HFFc6 (cell line): Measurements from ENCODE around the gene RASEF. TPM values are rescaled to one million over a fixed set of nuclear protein-coding genes. Genes with fewer than 3 reads are reported as not detected.
A peak's percentile ranks its signal among the peaks of the same experiment; 100 is the strongest.

Experiments used
- DNase-seq: peaks from one replicate; pipeline ENCODE4 v3.0.0-alpha.2; 2018
- H3K27ac Mint-ChIP-seq: 2 replicates; pipeline ENCODE4 v1.8.0; 2020; ENCODE audit warnings: mild to moderate bottlenecking, mixed read lengths
- H3K27me3 Mint-ChIP-seq: 2 replicates; pipeline ENCODE4 v1.8.0; 2021; ENCODE audit warnings: mild to moderate bottlenecking, moderate library complexity, mixed read lengths; ENCODE audit not compliant: insufficient read depth
- H3K36me3 Mint-ChIP-seq: 2 replicates; pipeline ENCODE4 v1.8.0; 2021; ENCODE audit warnings: low read depth, mixed read lengths
- H3K4me1 Mint-ChIP-seq: 2 replicates; pipeline ENCODE4 v1.8.0; 2020; ENCODE audit warnings: low read depth, mixed read lengths
- H3K4me3 Mint-ChIP-seq: 2 replicates; pipeline ENCODE4 v1.8.0; 2020; ENCODE audit warnings: mild to moderate bottlenecking, moderate library complexity, mixed read lengths
- H3K9me3 Mint-ChIP-seq: 2 replicates; pipeline ENCODE4 v1.8.0; 2020; ENCODE audit warnings: mild to moderate bottlenecking, mixed read lengths
- long read RNA-seq: library from polyadenylated mRNA; unstranded; transcript quantifications from one replicate; pipeline ENCODE4 v2.0.0, GENCODE V29; 2019
- total RNA-seq, 6 experiments: library from RNA; stranded (reverse); fragmentation: NEBNext Ultra II Directional; extraction: Animal tissue kit (Norgen Biotek cat#: 25700); gene quantifications; 2 replicates in 1 of 6; 3 replicates in 5 of 6; pipeline ENCODE4 v1.2.3, GENCODE V29; 2021
- TF ChIP-seq, protein P1 (sequence below): fragments of 200-600 bp; sonication (generic); IDR thresholded peaks from 2 replicates; pipeline ENCODE4 v1.5.0; 2021; ENCODE audit warnings: antibody characterized with exemption, mild to moderate bottlenecking

Gene RASEF
- under 1 TPM in 3 of 6 experiments, not detected in 3; 0.05 to 0.10 (median 0.08) TPM for total RNA-seq
- long read RNA-seq: 0 reads

DNA sequence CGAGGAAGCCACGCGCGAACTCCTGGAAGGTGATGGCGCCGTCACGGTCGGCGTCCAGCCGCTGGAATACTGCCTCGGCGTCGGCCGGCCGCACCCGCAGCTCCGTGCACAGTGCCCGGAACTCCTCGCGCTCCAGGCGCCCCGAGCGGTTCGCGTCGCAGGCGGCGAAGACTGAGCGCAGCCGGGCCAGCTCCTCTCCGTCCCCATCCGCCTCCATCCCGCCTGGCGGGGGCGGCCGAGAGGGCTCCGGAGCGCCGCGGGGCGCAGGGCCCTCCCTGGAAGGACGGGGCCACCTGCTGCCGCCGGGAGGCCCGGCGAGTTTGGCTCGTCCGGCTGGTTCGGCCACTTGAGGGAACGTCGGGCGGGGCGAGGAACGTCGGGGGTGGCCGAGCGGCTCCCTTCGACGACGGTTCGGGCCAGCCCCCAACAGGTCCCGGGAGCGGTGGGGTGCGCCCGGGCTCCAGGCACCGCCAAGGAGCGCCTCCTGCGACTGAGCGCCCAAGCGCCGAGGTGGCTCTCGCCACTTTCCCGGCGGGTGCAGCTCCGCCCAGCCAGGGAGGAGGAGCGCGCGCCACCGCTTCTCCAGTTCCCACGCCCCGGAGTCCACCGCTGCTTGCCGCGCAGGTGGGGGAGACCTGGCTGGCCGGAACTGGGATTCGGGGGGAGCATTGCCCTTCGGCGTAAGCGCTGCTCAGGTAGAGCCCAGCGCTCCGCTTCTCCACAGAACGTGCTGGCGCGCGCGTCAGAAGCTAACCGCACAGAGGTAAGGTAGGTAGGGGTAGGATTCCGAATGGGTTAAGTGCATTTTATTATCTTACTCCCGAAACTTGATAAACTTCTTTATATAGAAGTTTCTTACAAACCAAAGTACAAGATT lies at the start of gene RASEF:
TSS of gene RASEF (minus strand) at position 492 of the 877 bp plus-strand sequence. CDS start at position 217, 275 bp downstream.
- peaks cover 40% of the 10 kb centered on the region for H3K4me1 Mint-ChIP-seq
- TF ChIP-seq, protein P1, sequence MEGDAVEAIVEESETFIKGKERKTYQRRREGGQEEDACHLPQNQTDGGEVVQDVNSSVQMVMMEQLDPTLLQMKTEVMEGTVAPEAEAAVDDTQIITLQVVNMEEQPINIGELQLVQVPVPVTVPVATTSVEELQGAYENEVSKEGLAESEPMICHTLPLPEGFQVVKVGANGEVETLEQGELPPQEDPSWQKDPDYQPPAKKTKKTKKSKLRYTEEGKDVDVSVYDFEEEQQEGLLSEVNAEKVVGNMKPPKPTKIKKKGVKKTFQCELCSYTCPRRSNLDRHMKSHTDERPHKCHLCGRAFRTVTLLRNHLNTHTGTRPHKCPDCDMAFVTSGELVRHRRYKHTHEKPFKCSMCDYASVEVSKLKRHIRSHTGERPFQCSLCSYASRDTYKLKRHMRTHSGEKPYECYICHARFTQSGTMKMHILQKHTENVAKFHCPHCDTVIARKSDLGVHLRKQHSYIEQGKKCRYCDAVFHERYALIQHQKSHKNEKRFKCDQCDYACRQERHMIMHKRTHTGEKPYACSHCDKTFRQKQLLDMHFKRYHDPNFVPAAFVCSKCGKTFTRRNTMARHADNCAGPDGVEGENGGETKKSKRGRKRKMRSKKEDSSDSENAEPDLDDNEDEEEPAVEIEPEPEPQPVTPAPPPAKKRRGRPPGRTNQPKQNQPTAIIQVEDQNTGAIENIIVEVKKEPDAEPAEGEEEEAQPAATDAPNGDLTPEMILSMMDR: peak; percentile 42; the same call in 1 of the 2 replicates
- H3K27me3 Mint-ChIP-seq: peaks cover 20% of the 10 kb centered on the region
- H3K27ac Mint-ChIP-seq: no peak within 1 kb of the TSS
- no peaks in the 10 kb centered on the region for H3K36me3 Mint-ChIP-seq
- peak within 1 kb of the TSS; percentile 83 for H3K4me3 Mint-ChIP-seq
- H3K9me3 Mint-ChIP-seq: no peaks in the 10 kb centered on the region
- DNase-seq: no peak

DNA sequence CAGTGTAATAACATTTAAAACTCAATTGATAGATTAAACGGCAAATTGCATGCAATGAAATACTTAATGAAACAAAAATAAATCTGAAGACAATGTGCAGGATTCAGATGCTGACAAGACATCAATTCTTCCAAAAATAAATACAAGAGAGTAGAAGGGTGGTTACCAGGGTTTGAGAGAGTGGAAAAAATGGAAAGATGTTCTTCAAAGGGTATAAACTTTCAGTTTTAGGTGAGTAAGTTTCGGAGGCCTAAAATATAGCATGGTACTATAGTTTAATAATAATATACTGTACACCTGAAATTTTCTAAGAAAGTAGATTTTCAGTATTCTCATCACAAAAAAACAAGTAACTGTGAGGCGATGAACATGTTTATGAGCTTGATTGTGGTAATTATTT lies 48.2 kb upstream of the RASEF start:
- Mint-ChIP-seq H3K27me3 (no peaks in the 10 kb centered on the region; the same call in 1 of the 2 replicates), H3K36me3 (no peaks in the 10 kb centered on the region; the same call in 1 of the 2 replicates), H3K27ac (no peak overlapping the region), H3K4me1 (no peaks in the 10 kb centered on the region), H3K4me3 (no peak overlapping the region), H3K9me3 (peaks cover 13% of the 10 kb centered on the region)
- DNase-seq: no peak
- TF ChIP-seq, protein P1: no peak

DNA sequence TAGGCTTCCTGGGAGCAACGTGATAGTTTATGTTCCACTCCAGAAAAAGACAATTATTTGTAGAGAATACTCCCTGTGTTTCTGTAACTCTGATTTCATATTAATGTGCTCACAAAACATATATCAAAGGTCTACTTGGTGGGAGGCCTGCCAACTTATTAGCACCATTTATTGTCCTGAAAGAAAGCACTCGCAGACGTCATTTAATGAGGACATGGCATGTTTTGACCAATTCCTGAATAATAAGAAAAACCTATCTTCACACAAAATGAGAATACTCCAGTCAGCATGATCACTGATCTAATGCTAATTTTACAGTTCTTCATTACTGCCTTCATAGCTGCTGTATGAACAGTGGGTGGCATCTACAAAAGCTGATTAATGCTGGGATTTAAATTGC lies 46.4 kb upstream of the RASEF start:
- H3K27ac Mint-ChIP-seq: no peak overlapping the region
- H3K4me1 Mint-ChIP-seq: no peaks in the 10 kb centered on the region
- TF ChIP-seq, protein P1: no peak
- H3K4me3 Mint-ChIP-seq: no peak overlapping the region
- no peaks in the 10 kb centered on the region for H3K27me3 Mint-ChIP-seq
- H3K9me3 Mint-ChIP-seq: peaks cover 12% of the 10 kb centered on the region
- no peaks in the 10 kb centered on the region; the same call in 1 of the 2 replicates for H3K36me3 Mint-ChIP-seq
- DNase-seq: no peak

DNA sequence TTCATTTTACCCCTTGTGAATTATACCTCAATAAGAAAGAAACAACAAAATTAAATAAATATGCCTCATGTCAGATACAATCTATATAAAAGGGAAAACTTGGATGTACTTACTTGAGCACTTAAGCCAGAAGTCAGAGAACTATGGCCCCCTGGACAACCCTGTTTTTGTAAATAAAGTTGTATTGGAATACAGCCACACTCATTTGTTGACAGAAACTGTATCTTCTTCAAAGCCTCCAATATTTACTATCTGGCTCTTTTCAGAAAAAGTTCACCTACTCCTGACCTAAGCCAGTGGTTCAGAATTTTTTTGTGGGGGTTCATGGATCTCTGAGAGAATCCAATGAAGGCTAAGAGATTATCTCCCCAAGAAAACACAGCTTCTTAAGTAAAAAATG lies 45.3 kb upstream of the RASEF start:
- no peak for DNase-seq
- no peak overlapping the region for H3K27ac Mint-ChIP-seq

DNA sequence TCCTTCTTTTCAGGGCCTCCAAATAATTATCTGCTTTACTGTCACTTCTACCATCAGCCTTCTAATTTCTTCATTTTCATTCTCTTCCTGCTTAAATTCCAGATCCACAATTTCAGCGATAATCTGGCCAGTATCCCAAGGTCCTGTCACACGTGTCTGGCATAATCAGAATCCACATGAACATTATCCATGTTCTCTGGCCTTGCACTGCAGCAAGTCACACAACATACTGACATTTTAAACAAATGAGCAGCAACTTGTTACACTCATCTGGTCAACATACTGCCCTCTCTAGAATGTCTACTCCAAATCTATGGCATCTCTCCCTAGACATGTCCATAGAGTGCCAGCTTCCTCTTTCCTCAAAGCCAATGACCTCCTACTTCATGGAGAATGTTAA lies 43.8 kb upstream of the RASEF start:
- Mint-ChIP-seq H3K36me3 (no peaks in the 10 kb centered on the region), H3K27me3 (no peaks in the 10 kb centered on the region; the same call in 1 of the 2 replicates), H3K4me3 (no peak overlapping the region), H3K27ac (no peak overlapping the region), H3K4me1 (no peaks in the 10 kb centered on the region), H3K9me3 (no peaks in the 10 kb centered on the region)
- TF ChIP-seq, protein P1: no peak
- DNase-seq: no peak

More for the DNA sequence above, 45.3 kb upstream of the RASEF start:
- H3K27me3 Mint-ChIP-seq: no peaks in the 10 kb centered on the region
- peaks cover 1% of the 10 kb centered on the region for H3K9me3 Mint-ChIP-seq
- H3K4me1 Mint-ChIP-seq: no peaks in the 10 kb centered on the region
- H3K4me3 Mint-ChIP-seq: no peak overlapping the region
- TF ChIP-seq, protein P1: no peak
- no peaks in the 10 kb centered on the region for H3K36me3 Mint-ChIP-seq
